ENCODE results near the gene ASS1. TPM values are rescaled to one million over a fixed set of nuclear protein-coding genes. Genes with fewer than 3 reads are reported as not detected.

Gene ASS1
- total RNA-seq, 2 donors from 2014 or later = 380 to 511 TPM

GRCh38 chr9:130532426-130533080 lies 87.8 kb downstream of the ASS1 start:
- TF ChIP-seq CTCF (IDR thresholded peaks at IDR 0.05) = no peak
- H3K27me3 ChIP-seq = peaks cover 33% of the 10 kb centered on the region
- H3K4me1 ChIP-seq = no peaks in the 10 kb centered on the region
- no peak overlapping the region for H3K27ac ChIP-seq
- no peak for DNase-seq
- intact Hi-C loops (cut with DNase I) = no loop called here
- no peak overlapping the region for H3K4me3 ChIP-seq
- H3K9ac ChIP-seq (ENCODE audit: low read depth in 2 of 2, low read length in 2 of 2) = no peak overlapping the region
- no peaks in the 10 kb centered on the region for H3K36me3 ChIP-seq
- no peaks in the 10 kb centered on the region for H3K9me3 ChIP-seq

DNA sequence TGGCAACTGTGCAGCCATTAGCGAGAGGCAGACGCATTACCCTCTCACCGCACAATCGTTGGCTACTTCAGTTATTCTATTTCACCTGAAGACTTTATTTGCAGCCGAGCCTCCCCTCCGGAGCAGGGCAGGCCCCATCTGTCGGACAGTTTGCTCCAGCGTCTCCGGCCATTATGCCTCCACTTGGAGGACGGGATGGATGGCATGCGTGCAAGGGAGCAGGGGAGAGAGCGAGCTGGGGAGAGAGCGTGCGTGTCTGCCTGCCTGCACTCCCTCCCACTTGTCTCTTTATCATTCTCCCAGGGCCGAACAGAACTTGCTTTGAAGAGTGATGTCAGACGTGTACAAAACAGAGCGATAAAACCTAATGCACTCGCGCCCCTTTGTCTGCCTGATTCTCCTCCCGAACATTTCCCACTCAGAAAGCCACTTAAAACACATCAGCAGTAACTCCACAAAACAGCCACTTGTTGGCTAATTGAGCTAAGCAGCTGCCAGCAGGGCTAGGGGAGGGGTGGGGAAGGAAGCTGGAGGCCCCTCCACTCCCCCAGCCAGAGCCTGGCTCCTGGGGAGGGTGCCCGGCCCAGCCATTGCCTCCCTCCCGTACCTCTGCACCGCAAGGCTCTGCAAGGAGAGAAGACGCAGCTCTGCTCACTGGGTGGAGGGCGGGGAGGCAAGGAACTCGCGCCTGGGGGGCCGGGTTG lies 91.2 kb downstream of the ASS1 start:
- intact Hi-C loops (cut with DNase I) = no loop called here
- Histone ChIP-seq H3K9me3 (no peaks in the 10 kb centered on the region), H3K4me1 (no peaks in the 10 kb centered on the region), H3K27ac (no peak overlapping the region), H3K9ac (ENCODE audit: low read depth in 2 of 2, low read length in 2 of 2) (no peak overlapping the region), H3K27me3 (peaks cover 47% of the 10 kb centered on the region), H3K4me3 (no peak overlapping the region), H3K36me3 (no peaks in the 10 kb centered on the region)
- no peak for TF ChIP-seq CTCF (IDR thresholded peaks at IDR 0.05)
- no peak for DNase-seq

DNA sequence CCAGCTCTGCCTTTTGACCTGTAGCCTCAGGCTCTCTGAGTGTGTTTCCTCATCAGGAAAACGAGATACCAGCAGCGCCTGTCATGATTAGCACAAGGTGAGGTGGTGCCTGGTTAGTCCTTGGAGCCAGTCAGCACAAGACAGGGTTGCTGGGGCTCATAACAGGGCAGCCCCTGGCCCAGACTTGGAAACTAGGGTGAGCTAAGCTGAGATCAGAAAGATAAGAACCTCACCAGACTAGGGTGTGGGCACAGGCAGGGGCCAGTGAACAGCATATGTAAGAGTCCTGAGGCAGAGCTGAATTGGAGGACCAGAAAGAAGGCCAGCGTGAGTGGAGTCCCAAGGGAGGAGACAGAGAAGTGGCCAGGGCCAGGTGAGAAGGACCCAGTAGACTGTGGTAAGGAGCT lies 91.9 kb downstream of the ASS1 start:
- Histone ChIP-seq H3K9ac (ENCODE audit: low read depth in 2 of 2, low read length in 2 of 2) (no peak overlapping the region), H3K27me3 (peaks cover 47% of the 10 kb centered on the region), H3K27ac (no peak overlapping the region), H3K9me3 (no peaks in the 10 kb centered on the region), H3K36me3 (no peaks in the 10 kb centered on the region), H3K4me3 (no peak overlapping the region), H3K4me1 (no peaks in the 10 kb centered on the region)
- no peak for DNase-seq
- no peak for TF ChIP-seq CTCF (IDR thresholded peaks at IDR 0.05)
- intact Hi-C loops (cut with DNase I) = no loop called here

DNA sequence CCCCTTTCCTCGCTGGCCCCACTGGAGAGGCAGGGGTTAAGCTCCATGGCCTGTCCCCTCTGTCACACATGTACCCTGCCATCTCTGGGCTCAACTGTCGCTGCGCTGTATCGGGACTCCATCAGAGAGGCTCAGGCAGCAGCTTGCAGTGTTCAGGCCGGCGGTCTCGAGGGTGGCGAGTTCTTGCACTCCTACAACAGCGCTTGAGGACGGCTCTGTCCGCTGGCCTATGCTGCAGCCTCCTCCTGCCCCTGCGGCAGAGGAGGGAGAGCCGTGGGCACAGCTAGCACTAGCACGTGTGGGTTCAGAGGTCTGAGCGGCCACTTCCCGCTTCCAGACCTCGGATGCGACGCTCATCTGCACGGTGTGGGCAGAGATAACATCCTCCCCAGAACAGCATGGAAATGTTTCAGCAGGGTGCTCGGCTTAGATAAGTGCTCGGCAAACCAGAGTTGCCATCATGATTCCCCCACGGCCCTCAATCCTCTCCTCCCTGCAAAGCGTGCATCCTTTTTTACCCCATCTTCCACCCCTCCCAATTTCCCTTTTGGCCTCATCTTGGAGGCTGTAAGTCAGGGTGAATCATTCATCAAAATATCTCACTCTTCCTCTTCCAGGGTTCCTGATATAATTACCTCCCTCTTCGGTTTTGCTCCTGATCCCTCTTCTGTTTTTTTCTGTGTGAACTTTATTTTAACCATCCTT lies 92.7 kb downstream of the ASS1 start:
- H3K4me3 ChIP-seq = no peak overlapping the region
- no peak overlapping the region for H3K9ac ChIP-seq (ENCODE audit: low read depth in 2 of 2, low read length in 2 of 2)
- TF ChIP-seq CTCF (IDR thresholded peaks at IDR 0.05) = no peak
- no peak for DNase-seq
- H3K27me3 ChIP-seq = peaks cover 47% of the 10 kb centered on the region
- intact Hi-C loops (cut with DNase I) = no loop called here
- no peak overlapping the region for H3K27ac ChIP-seq
- H3K4me1 ChIP-seq = no peaks in the 10 kb centered on the region
- H3K36me3 ChIP-seq = no peaks in the 10 kb centered on the region
- no peaks in the 10 kb centered on the region for H3K9me3 ChIP-seq

DNA sequence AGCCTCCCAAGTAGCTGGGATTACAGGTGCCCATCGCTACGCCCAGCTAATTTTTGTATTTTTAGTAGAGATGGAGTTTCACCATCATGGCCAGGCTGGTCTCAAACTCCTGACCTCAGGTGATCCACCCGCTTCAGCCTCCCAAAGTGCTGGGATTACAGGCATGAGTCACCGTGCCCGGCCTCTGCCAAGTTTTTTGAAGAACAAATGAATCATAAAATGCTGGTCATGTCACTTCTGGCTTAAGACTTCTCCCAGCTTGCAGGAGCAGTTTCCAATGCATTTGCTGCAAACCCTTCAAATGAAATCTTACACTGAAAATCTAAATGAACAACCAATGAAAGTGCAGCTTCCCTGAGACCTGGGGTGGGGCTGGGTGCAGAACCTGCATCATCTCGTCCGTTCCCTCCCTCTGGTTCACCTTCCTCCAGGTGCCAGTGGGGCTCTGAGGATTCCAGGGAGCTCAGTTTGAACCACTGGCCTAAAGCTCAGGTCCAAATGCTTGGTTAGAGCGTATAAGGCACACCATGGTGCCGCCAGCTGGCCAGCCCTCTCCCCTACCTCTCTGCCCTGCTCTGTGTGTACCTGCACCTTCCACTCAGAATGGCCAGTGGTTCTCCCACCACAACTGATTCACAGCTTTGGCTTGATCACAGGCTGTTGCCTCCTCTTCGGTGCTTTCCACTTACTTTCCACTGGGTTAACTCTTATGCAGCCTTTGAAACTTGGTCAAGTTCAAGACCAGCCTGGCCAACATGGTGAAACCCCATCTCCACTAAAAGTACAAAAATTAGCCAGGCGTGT lies 94.9 kb downstream of the ASS1 start:
- no peak overlapping the region for H3K9ac ChIP-seq (ENCODE audit: low read depth in 2 of 2, low read length in 2 of 2)
- no peaks in the 10 kb centered on the region for H3K36me3 ChIP-seq
- peaks cover 41% of the 10 kb centered on the region for H3K27me3 ChIP-seq
- intact Hi-C loops (cut with DNase I) = no loop called here
- H3K4me3 ChIP-seq = no peak overlapping the region
- H3K4me1 ChIP-seq = no peaks in the 10 kb centered on the region
- no peak for TF ChIP-seq CTCF (IDR thresholded peaks at IDR 0.05)
- peak; percentile 23 for DNase-seq
- no peaks in the 10 kb centered on the region for H3K9me3 ChIP-seq
- H3K27ac ChIP-seq = no peak overlapping the region

Data from colonic mucosa (tissue), 4 donors.